B cell (primary cell): ENCODE data around the gene SARM1. TPM values are rescaled to one million over a fixed set of nuclear protein-coding genes. Genes with fewer than 3 reads are reported as not detected.

Experiments
- ATAC-seq: fragments of 200-7000 bp; cut with Tn5 transposase; one replicate; pipeline ENCODE4 v1.10.0; 2021; ENCODE audit warnings: low read depth, mild to moderate bottlenecking, moderate number of reproducible peaks, moderate library complexity
- CTCF ChIA-PET: fragments of 350-600 bp; sonication (Branson Sonifier 250); formaldehyde crosslinking; loops from one replicate; lab custom pipeline; 2021; ENCODE audit warnings: antibody characterized with exemption, inconsistent platforms; lab: Charles Lee
- POLR2A ChIA-PET: fragments of 350-600 bp; sonication (Branson Sonifier 250); formaldehyde crosslinking; loops from one replicate; lab custom pipeline; 2021; ENCODE audit warnings: antibody characterized with exemption; lab: Charles Lee
- DNase-seq: peaks from one replicate; pipeline ENCODE4 v3.0.0; 2013
- H2AFZ ChIP-seq: 2 replicates; pipeline ENCODE4 v1.6.1; 2012; ENCODE audit warnings: mild to moderate bottlenecking, low read depth, low read length; ENCODE audit not compliant: insufficient read depth, poor library complexity, severe bottlenecking
- H3K27ac ChIP-seq, 2 donors: 1 replicate in 1 of 2; 2 replicates in 1 of 2; pipeline ENCODE4 v1.5.1; 2012 to 2013; ENCODE audit warnings: low read length in 2 of 2, mild to moderate bottlenecking in 2 of 2, moderate library complexity in 1 of 2
- H3K27me3 ChIP-seq, 4 experiments: fragments of 200-600 bp in 1 of 4; sonication (generic) in 1 of 4; replicated peaks in 1 of 4; 1 replicate in 2 of 4; 2 replicates in 2 of 4; pipeline versions ENCODE4 v1.6.1 to v1.7.0; 2013 to 2016; ENCODE audit warnings: low read length in 3 of 4, mild to moderate bottlenecking in 2 of 4, mixed read lengths in 1 of 4, moderate library complexity in 1 of 4; ENCODE audit not compliant: insufficient read depth in 4 of 4, control insufficient read depth in 3 of 4; ENCODE audit errors: control extremely low read depth in 1 of 4
- H3K36me3 ChIP-seq, 2 experiments: replicated peaks in 1 of 2; 1 replicate in 1 of 2; 2 replicates in 1 of 2; pipeline versions ENCODE4 v1.6.1 to v1.7.1; 2013; ENCODE audit warnings: low read length in 1 of 2; ENCODE audit not compliant: insufficient read depth in 2 of 2, control insufficient read depth in 1 of 2; ENCODE audit errors: control extremely low read depth in 1 of 2, extremely low read depth in 1 of 2
- H3K4me1 ChIP-seq, 2 donors: fragments of 200-600 bp in 1 of 2; sonication (generic) in 1 of 2; 1 replicate in 1 of 2; 2 replicates in 1 of 2; pipeline versions ENCODE4 v1.5.1 to v1.6.1; 2013 to 2017; ENCODE audit warnings: low read length in 2 of 2; ENCODE audit not compliant: control insufficient read depth in 2 of 2, insufficient read depth in 2 of 2
- H3K4me2 ChIP-seq: replicated peaks from 2 replicates; pipeline ENCODE3; 2012; ENCODE audit warnings: mild to moderate bottlenecking, low read depth, low read length; ENCODE audit not compliant: poor library complexity, severe bottlenecking
- H3K4me3 ChIP-seq, 5 experiments: fragments of 200-600 bp in 1 of 5; sonication (generic) in 1 of 5; 1 replicate in 3 of 5; 2 replicates in 2 of 5; pipeline versions ENCODE4 v1.5.1 to v1.7.0; 2011 to 2016; ENCODE audit warnings: low read length in 4 of 5, mild to moderate bottlenecking in 4 of 5, low read depth in 2 of 5, control low read depth in 1 of 5, moderate library complexity in 1 of 5; ENCODE audit not compliant: insufficient read depth in 1 of 5; ENCODE audit errors: control extremely low read depth in 1 of 5, extremely low read depth in 1 of 5
- H3K79me2 ChIP-seq: fragments of 200-600 bp; sonication (generic); one replicate; pipeline ENCODE4 v1.6.0; 2016; ENCODE audit warnings: low read length; ENCODE audit not compliant: control insufficient read depth, insufficient read depth
- H3K9ac ChIP-seq: fragments of 200-600 bp; sonication (generic); 2 replicates; pipeline ENCODE4 v1.6.1; 2017; ENCODE audit warnings: mild to moderate bottlenecking, low read length, moderate library complexity
- H3K9me3 ChIP-seq, 3 donors: one replicate each; pipeline versions ENCODE4 v1.6.1 to v1.7.1; 2013; ENCODE audit warnings: low read length in 2 of 3; ENCODE audit not compliant: control insufficient read depth in 2 of 3, insufficient read depth in 1 of 3; ENCODE audit errors: control extremely low read depth in 1 of 3
- H4K20me1 ChIP-seq: 2 replicates; pipeline ENCODE4 v1.6.0; 2012; ENCODE audit warnings: mild to moderate bottlenecking, low read length; ENCODE audit not compliant: insufficient read depth, control insufficient read depth, poor library complexity, severe bottlenecking
- H3K27ac Mint-ChIP-seq: one replicate; pipeline ENCODE4 v1.8.0; 2021; ENCODE audit warnings: mixed read lengths
- H3K27me3 Mint-ChIP-seq: one replicate; pipeline ENCODE4 v1.8.0; 2021; ENCODE audit warnings: mixed read lengths
- H3K4me1 Mint-ChIP-seq: one replicate; pipeline ENCODE4 v1.8.0; 2021; ENCODE audit warnings: mixed read lengths
- H3K4me3 Mint-ChIP-seq: one replicate; pipeline ENCODE4 v1.8.0; 2021; ENCODE audit warnings: mixed read lengths
- H3K9me3 Mint-ChIP-seq: one replicate; pipeline ENCODE4 v1.8.0; 2022; ENCODE audit warnings: mixed read lengths; ENCODE audit not compliant: insufficient read depth
- EZH2 ChIP-seq: IDR thresholded peaks from 2 replicates; pipeline ENCODE4 v1.6.1; 2012; ENCODE audit warnings: borderline replicate concordance, low read depth, mild to moderate bottlenecking, moderate library complexity, low read length; ENCODE audit not compliant: insufficient read depth, poor library complexity, severe bottlenecking
- WGBS: methylation state at CpG from one replicate; pipeline ENCODE4 v1.1.5; 2013; ENCODE audit warnings: missing lambda C conversion rate; ENCODE audit not compliant: insufficient coverage; 5-methylcytosine and 5-hydroxymethylcytosine counted together
- intact Hi-C: fragments of 100-400 bp; cut with micrococcal nuclease; formaldehyde crosslinking; loops from one replicate; pipeline ENCODE4 v1.10.0; 2022
- polyA plus RNA-seq: library from polyadenylated mRNA; depleted of rRNA; stranded (reverse); fragments of >200 nt; gene quantifications from 2 replicates; pipeline ENCODE4 v1.2.3, GENCODE V29; 2012
- total RNA-seq, 2 donors: library from RNA; stranded (reverse); fragments of 120-200 nt in 1 of 2; gene quantifications; 1 replicate in 1 of 2; 2 replicates in 1 of 2; pipeline versions ENCODE4 v1.2.3 to v1.2.4, GENCODE V29; 2013 to 2022
- TF ChIP-seq, protein P1 (sequence below): fragments of 200-600 bp; IDR thresholded peaks from one replicate; pipeline ENCODE4 v1.8.0; 2022; ENCODE audit warnings: antibody characterized with exemption, mild to moderate bottlenecking

The SARM1 gene
- total and polyA plus RNA-seq, 2 donors (not counting 1 experiment from before 2014, with no cell fraction given) = 22.5 to 32.8 TPM

GRCh38 chr17:28335201-28335958, 36.1 kb upstream of the SARM1 start, which contains the start of the genes IFT20 and TNFAIP1:
Gene IFT20 (minus strand): TSS chr17:28335472. CDS start chr17:28331985, 3,487 bp downstream.
Gene TNFAIP1 (plus strand): TSS chr17:28335761. CDS start chr17:28339522, 3,761 bp downstream.
- H3K4me3 ChIP-seq = peak within 1 kb of the TSS; percentile 72 to 89 (median 82)
- WGBS = 0% methylated on average over 62 of the region's 62 CpGs
- H3K9me3 ChIP-seq = no peaks in the 10 kb centered on the region
- DNase-seq (peak; percentile 99), ATAC-seq (peak; percentile 96)
- no peaks in the 10 kb centered on the region for H3K27me3 Mint-ChIP-seq
- TF ChIP-seq, protein P1, sequence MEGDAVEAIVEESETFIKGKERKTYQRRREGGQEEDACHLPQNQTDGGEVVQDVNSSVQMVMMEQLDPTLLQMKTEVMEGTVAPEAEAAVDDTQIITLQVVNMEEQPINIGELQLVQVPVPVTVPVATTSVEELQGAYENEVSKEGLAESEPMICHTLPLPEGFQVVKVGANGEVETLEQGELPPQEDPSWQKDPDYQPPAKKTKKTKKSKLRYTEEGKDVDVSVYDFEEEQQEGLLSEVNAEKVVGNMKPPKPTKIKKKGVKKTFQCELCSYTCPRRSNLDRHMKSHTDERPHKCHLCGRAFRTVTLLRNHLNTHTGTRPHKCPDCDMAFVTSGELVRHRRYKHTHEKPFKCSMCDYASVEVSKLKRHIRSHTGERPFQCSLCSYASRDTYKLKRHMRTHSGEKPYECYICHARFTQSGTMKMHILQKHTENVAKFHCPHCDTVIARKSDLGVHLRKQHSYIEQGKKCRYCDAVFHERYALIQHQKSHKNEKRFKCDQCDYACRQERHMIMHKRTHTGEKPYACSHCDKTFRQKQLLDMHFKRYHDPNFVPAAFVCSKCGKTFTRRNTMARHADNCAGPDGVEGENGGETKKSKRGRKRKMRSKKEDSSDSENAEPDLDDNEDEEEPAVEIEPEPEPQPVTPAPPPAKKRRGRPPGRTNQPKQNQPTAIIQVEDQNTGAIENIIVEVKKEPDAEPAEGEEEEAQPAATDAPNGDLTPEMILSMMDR = no peak
- TF ChIP-seq EZH2 = no peak
- H3K27ac Mint-ChIP-seq = peak within 1 kb of the TSS; percentile 91
- peak within 1 kb of the TSS; percentile 82 to 95 for H3K27ac ChIP-seq
- H3K27me3 ChIP-seq = no peaks in the 10 kb centered on the region
- intact Hi-C loops = loop anchor here (1.0 to 5.0 kb wide), 5 partner anchors 16 to 983 kb away; partner anchors contain the start of genes PIGS, POLDIP2, SARM1 and TMEM97
- POLR2A ChIA-PET = interaction anchor here (0.6 to 2.1 kb wide), 9 partner anchors 16 to 617 kb away, joined by 3 to 25 read pairs (median 5); partner anchors contain the start of genes PHF12, POLDIP2 and TMEM97
- no peaks in the 10 kb centered on the region for H3K9me3 Mint-ChIP-seq
- H3K4me1 ChIP-seq = peaks cover 19 to 24% of the 10 kb centered on the region in 2 donors
- H3K9ac ChIP-seq = peak within 1 kb of the TSS; percentile 87
- peak within 1 kb of the TSS; percentile 93 for H3K4me3 Mint-ChIP-seq
- CTCF ChIA-PET = interaction anchor here (1.0 to 2.1 kb wide), 9 partner anchors 16 to 618 kb away, joined by 3 to 14 read pairs (median 6); partner anchors contain the start of genes POLDIP2, SARM1 and TMEM97
- H3K36me3 ChIP-seq = peaks cover 0 to 23% of the 10 kb centered on the region in 2 experiments
- peak within 1 kb of the TSS; percentile 90 for H2AFZ ChIP-seq
- peak within 1 kb of the TSS; percentile 82 for H3K4me2 ChIP-seq
- peaks cover 80% of the 10 kb centered on the region for H3K79me2 ChIP-seq
- peaks cover 24% of the 10 kb centered on the region for H4K20me1 ChIP-seq
- peaks cover 35% of the 10 kb centered on the region for H3K4me1 Mint-ChIP-seq
